CD14-positive monocyte (primary cell): ENCODE results near the gene RPUSD4. TPM values are rescaled to one million over a fixed set of nuclear protein-coding genes. Genes with fewer than 3 reads are reported as not detected.

Source experiments
- DNase-seq, 3 donors: peaks; one replicate each; pipeline ENCODE4 v3.0.0-alpha.2; 2011 to 2022
- H2AFZ ChIP-seq: 2 replicates; pipeline ENCODE4 v1.6.0; 2012; ENCODE audit warnings: mild to moderate bottlenecking, low read depth, low read length, inconsistent platforms; ENCODE audit not compliant: insufficient read depth, poor library complexity, severe bottlenecking
- H3K27ac ChIP-seq, 2 donors: 1 replicate in 1 of 2; 2 replicates in 1 of 2; pipeline ENCODE4 v1.5.1; 2012 to 2013; ENCODE audit warnings: low read length in 2 of 2, control low read depth in 1 of 2, inconsistent platforms in 1 of 2, low read depth in 1 of 2, mild to moderate bottlenecking in 1 of 2
- H3K27me3 ChIP-seq, 2 donors: one replicate each; pipeline versions ENCODE4 v1.6.0 to v1.6.1; 2011 to 2013; ENCODE audit warnings: low read length in 2 of 2; ENCODE audit not compliant: control insufficient read depth in 2 of 2, insufficient read depth in 2 of 2
- H3K36me3 ChIP-seq, 2 donors: replicated peaks in 1 of 2; 1 replicate in 1 of 2; 2 replicates in 1 of 2; pipeline versions ENCODE4 v1.5.1 to v1.6.1; 2012 to 2013; ENCODE audit warnings: low read length in 2 of 2, control low read depth in 1 of 2, inconsistent platforms in 1 of 2, mild to moderate bottlenecking in 1 of 2; ENCODE audit not compliant: insufficient read depth in 2 of 2, control insufficient read depth in 1 of 2
- H3K4me1 ChIP-seq, 2 donors: 1 replicate in 1 of 2; 2 replicates in 1 of 2; pipeline versions ENCODE4 v1.5.1 to v1.6.1; 2012 to 2013; ENCODE audit warnings: low read length in 2 of 2, control low read depth in 1 of 2, inconsistent platforms in 1 of 2, mild to moderate bottlenecking in 1 of 2, moderate library complexity in 1 of 2; ENCODE audit not compliant: insufficient read depth in 2 of 2, control insufficient read depth in 1 of 2
- H3K4me2 ChIP-seq: replicated peaks from 2 replicates; pipeline ENCODE3; 2012; ENCODE audit warnings: low read length, moderate library complexity, mild to moderate bottlenecking; ENCODE audit not compliant: poor library complexity, severe bottlenecking; ENCODE audit errors: extremely low read depth
- H3K4me3 ChIP-seq, 3 experiments: fragments of 200-600 bp in 1 of 3; sonication (generic) in 1 of 3; replicated peaks in 1 of 3; 1 replicate in 2 of 3; 2 replicates in 1 of 3; pipeline ENCODE4 v1.5.1; 2011 to 2013; ENCODE audit warnings: low read length in 3 of 3, mild to moderate bottlenecking in 3 of 3, control low read depth in 2 of 3, low read depth in 2 of 3, inconsistent platforms in 1 of 3, moderate library complexity in 1 of 3
- H3K79me2 ChIP-seq: 2 replicates; pipeline ENCODE4 v1.6.0; 2012; ENCODE audit warnings: mild to moderate bottlenecking, control low read depth, inconsistent platforms, low read length, moderate library complexity; ENCODE audit not compliant: insufficient read depth
- H3K9ac ChIP-seq: 2 replicates; pipeline ENCODE4 v1.6.0; 2017; ENCODE audit warnings: low read length, mild to moderate bottlenecking; ENCODE audit not compliant: insufficient read depth, poor library complexity, severe bottlenecking
- H3K9me3 ChIP-seq, 2 donors: replicated peaks in 1 of 2; 1 replicate in 1 of 2; 2 replicates in 1 of 2; pipeline versions ENCODE4 v1.5.1 to v1.6.1; 2012 to 2013; ENCODE audit warnings: low read length in 2 of 2, control low read depth in 1 of 2; ENCODE audit not compliant: control insufficient read depth in 1 of 2, insufficient read depth in 1 of 2
- H4K20me1 ChIP-seq: 2 replicates; pipeline ENCODE4 v1.6.0; 2012; ENCODE audit warnings: mild to moderate bottlenecking, low read length, control low read depth, moderate library complexity; ENCODE audit not compliant: insufficient read depth
- H3K27ac Mint-ChIP-seq, 7 donors: one replicate each; pipeline ENCODE4 v1.8.0; 2020; ENCODE audit warnings: mild to moderate bottlenecking in 7 of 7, mixed read lengths in 7 of 7, moderate library complexity in 6 of 7, inconsistent platforms in 2 of 7
- H3K27me3 Mint-ChIP-seq, 3 donors: one replicate each; pipeline ENCODE4 v1.8.0; 2021 to 2022; ENCODE audit warnings: low read depth in 3 of 3, mild to moderate bottlenecking in 3 of 3, mixed read lengths in 3 of 3, moderate library complexity in 3 of 3, inconsistent platforms in 1 of 3
- H3K36me3 Mint-ChIP-seq, 2 donors: one replicate each; pipeline ENCODE4 v1.8.0; 2020; ENCODE audit warnings: mixed read lengths in 2 of 2, inconsistent platforms in 1 of 2, mild to moderate bottlenecking in 1 of 2
- H3K4me1 Mint-ChIP-seq: one replicate; pipeline ENCODE4 v1.8.0; 2020; ENCODE audit warnings: mild to moderate bottlenecking, mixed read lengths
- H3K4me3 Mint-ChIP-seq, 2 donors: one replicate each; pipeline ENCODE4 v1.8.0; 2020; ENCODE audit warnings: mild to moderate bottlenecking in 2 of 2, mixed read lengths in 2 of 2, moderate library complexity in 1 of 2
- H3K9me3 Mint-ChIP-seq, 7 donors: one replicate each; pipeline ENCODE4 v1.8.0; 2020 to 2022; ENCODE audit warnings: mixed read lengths in 7 of 7, mild to moderate bottlenecking in 6 of 7, moderate library complexity in 6 of 7, inconsistent platforms in 2 of 7
- CTCF ChIP-seq: fragments of 200-600 bp; IDR thresholded peaks from one replicate; pipeline ENCODE4 v1.8.0; 2022; ENCODE audit warnings: antibody characterized with exemption, mild to moderate bottlenecking
- WGBS: methylation state at CpG from one replicate; pipeline ENCODE4 v1.1.5; 2013; ENCODE audit warnings: missing lambda C conversion rate; ENCODE audit not compliant: insufficient coverage; 5-methylcytosine and 5-hydroxymethylcytosine counted together
- intact Hi-C, 2 donors: fragments of 100-400 bp; cut with micrococcal nuclease; formaldehyde crosslinking; loops; one replicate each; pipeline versions ENCODE4 v1.15.0 to v1.15.1; 2023
- polyA plus RNA-seq, 3 donors: library from polyadenylated mRNA; depleted of rRNA in 1 of 3; unstranded in 2 of 3; stranded (reverse) in 1 of 3; fragments of 300-500 nt in 2 of 3; fragments of >200 nt in 1 of 3; fragmentation: Illumina TruSeq in 2 of 3; gene quantifications; 1 replicate in 2 of 3; 2 replicates in 1 of 3; pipeline ENCODE4 v1.2.3, GENCODE V29; 2012 to 2021

Gene RPUSD4
- polyA plus RNA-seq, 3 donors: 9.0 to 15.5 (median 10.3) TPM

- H3K79me2 ChIP-seq: peaks cover 22% of the 10 kb centered on the region
- Mint-ChIP-seq H3K9me3 (peaks cover 5 to 18% (median 13%) of the 10 kb centered on the region in 7 donors), H3K4me1 (peaks cover 7% of the 10 kb centered on the region), H3K27me3 (peaks cover 0 to 2% (median 0%) of the 10 kb centered on the region in 3 donors), H3K27ac (no peak overlapping the region), H3K36me3 (peaks cover 31% of the 10 kb centered on the region in 2 donors), H3K4me3 (no peak overlapping the region)
- H3K9me3 ChIP-seq: peaks cover 13 to 15% of the 10 kb centered on the region in 2 donors
- H3K4me2 ChIP-seq: no peak overlapping the region
- H3K4me1 ChIP-seq: no peaks in the 10 kb centered on the region
- H4K20me1 ChIP-seq: peaks cover 17% of the 10 kb centered on the region
- no peak overlapping the region for H3K4me3 ChIP-seq
- intact Hi-C loops: no loop called here
- DNase-seq: no peak
- no peak overlapping the region for H3K27ac ChIP-seq
- H3K27me3 ChIP-seq: no peaks in the 10 kb centered on the region
- WGBS: no CpG with 5 or more reads among the region's 3 CpGs
- H3K9ac ChIP-seq: no peak overlapping the region
- H3K36me3 ChIP-seq: peaks cover 21 to 44% of the 10 kb centered on the region in 2 donors
- H2AFZ ChIP-seq: no peak overlapping the region
- TF ChIP-seq CTCF: no peak
These were observed 18.5 kb upstream of the RPUSD4 start for GRCh38 chr11:126229858-126230540.

- Histone ChIP-seq H3K4me3 (no peak overlapping the region), H3K79me2 (peaks cover 53% of the 10 kb centered on the region), H3K27ac (peak overlapping the region; percentile 32 to 57), H3K4me1 (no peaks in the 10 kb centered on the region), H3K27me3 (no peaks in the 10 kb centered on the region), H3K9ac (no peak overlapping the region), H2AFZ (no peak overlapping the region), H4K20me1 (peaks cover 31% of the 10 kb centered on the region), H3K36me3 (peaks cover 18 to 27% of the 10 kb centered on the region in 2 donors), H3K4me2 (no peak overlapping the region), H3K9me3 (peaks cover 14 to 15% of the 10 kb centered on the region in 2 donors)
- peaks cover 8 to 25% (median 15%) of the 10 kb centered on the region in 7 donors for H3K9me3 Mint-ChIP-seq
- H3K27me3 Mint-ChIP-seq: peaks cover 0 to 2% (median 1%) of the 10 kb centered on the region in 3 donors
- H3K36me3 Mint-ChIP-seq: peaks cover 24 to 29% of the 10 kb centered on the region in 2 donors
- peaks cover 7% of the 10 kb centered on the region for H3K4me1 Mint-ChIP-seq
- H3K4me3 Mint-ChIP-seq: no peak overlapping the region
- H3K27ac Mint-ChIP-seq: peak overlapping the region; percentile 15 to 82 (median 74)
- no peak for DNase-seq
- TF ChIP-seq CTCF: no peak
- WGBS: 98% methylated on average over 4 of the region's 15 CpGs
- intact Hi-C loops: no loop called here
These were observed 15.1 kb upstream of the RPUSD4 start for GRCh38 chr11:126226334-126227084.
